GM10266 (cell line): ENCODE data around the gene PDE3A.

Experiments
- DNase-seq: peaks from one replicate; pipeline ENCODE4 v3.0.0; 2012; ENCODE audit errors: extremely low spot score
- CTCF ChIP-seq: IDR thresholded peaks from 2 replicates; pipeline ENCODE4 v1.5.1; 2012; ENCODE audit warnings: mild to moderate bottlenecking, low read depth; ENCODE audit not compliant: control insufficient read depth, insufficient read depth; ENCODE audit errors: missing control alignments

PDE3A gene

GRCh38 chr12:20510811-20511210 is 142.5 kb downstream of the PDE3A start:
- TF ChIP-seq CTCF = no peak
- DNase-seq = no peak

- no peak for TF ChIP-seq CTCF
- no peak for DNase-seq
These were observed 144.9 kb downstream of the PDE3A start for GRCh38 chr12:20513189-20513588.

- no peak for DNase-seq
- no peak for TF ChIP-seq CTCF
These were observed 146.3 kb downstream of the PDE3A start for GRCh38 chr12:20514598-20514997.

GRCh38 chr12:20520532-20520931 is 152.2 kb downstream of the PDE3A start:
- TF ChIP-seq CTCF = no peak
- no peak for DNase-seq

- TF ChIP-seq CTCF = no peak
These were observed 155.3 kb downstream of the PDE3A start for GRCh38 chr12:20523658-20524057.

GRCh38 chr12:20524113-20524512 is 155.8 kb downstream of the PDE3A start:
- no peak for DNase-seq
- no peak for TF ChIP-seq CTCF

More at GRCh38 chr12:20523658-20524057, 155.3 kb downstream of the PDE3A start:
- no peak for DNase-seq

GRCh38 chr12:20525064-20525610 is 156.8 kb downstream of the PDE3A start:
- no peak for TF ChIP-seq CTCF

More at GRCh38 chr12:20525064-20525610, 156.8 kb downstream of the PDE3A start:
- no peak for DNase-seq
